T1000 (cell line): ENCODE data around the gene BICD1.

ENCODE experiments used
- DNase-seq: peaks from one replicate; lab custom pipeline; 2025; ENCODE audit warnings: mixed read lengths; lab: John Stamatoyannopoulos, UW

The BICD1 gene

DNA sequence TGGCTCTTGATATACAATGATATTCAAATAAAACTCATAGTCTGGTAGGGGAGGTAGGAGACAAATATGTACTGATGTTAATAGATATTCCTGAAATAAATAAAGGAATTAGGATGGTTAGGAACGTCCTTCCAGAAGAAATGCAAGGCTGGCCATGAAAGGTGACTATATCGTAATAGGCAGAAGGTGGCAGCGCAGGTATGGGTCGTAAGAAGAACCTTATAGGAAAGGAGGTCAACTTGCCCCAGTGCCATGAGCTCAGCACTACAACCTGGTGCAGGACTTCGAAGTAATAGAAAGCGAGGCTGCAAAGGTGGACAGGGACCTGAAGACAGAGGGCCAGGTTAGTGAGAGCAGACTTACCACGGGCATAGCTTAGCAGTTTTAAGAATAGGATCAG, 237.4 kb downstream of the BICD1 start:
- DNase-seq, result no peak

DNA sequence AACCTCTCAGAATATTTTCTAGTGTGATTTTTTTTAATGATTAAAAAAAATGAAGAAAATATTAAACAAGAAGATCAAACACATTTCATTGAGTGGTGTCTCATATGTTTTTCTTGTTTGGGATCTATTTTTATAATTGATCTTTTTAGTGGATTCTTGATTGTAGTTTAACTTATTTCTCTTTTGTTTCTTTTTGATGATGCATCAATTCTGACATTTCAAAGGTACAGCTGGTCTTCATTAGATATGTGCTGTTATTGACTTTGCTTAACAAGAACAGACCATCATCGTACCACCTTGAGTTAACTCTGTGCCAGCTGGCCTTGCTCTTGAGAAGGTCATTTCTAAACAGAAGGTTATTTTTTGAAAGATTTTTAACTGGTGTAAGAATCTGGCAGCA, 246.9 kb downstream of the BICD1 start:
- DNase-seq, result no peak

DNA sequence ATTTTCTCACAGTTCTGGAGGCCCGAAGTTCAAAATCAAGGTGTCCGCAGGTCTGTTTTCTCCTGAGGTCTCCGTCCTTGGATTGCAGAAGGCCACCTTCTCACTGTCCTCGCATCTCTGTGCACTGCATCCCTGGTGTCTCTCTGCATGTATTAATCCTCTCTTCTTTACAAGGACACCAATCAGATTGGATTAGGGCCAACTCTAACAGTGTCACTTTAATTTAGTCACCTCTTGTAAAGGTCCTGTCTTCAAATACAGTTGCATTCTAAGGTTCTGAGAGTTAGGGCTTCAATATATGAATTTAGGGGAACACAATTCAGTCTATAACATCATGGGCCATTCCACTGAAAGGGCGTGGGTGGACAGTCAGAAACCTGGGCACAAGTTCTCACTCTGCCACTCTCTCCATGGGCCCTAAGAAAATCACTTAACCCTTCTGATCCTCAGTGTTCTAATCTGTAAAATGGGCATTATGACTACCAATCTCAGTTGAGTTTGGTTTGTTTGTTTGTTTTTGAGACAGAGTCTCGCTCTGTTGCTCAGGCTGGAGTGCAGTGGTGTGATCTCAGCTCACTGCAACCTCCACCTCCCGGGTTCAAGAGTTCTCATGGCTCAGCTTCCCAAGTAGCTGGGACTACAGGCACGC, 251.1 kb downstream of the BICD1 start:
- DNase-seq, result no peak

DNA sequence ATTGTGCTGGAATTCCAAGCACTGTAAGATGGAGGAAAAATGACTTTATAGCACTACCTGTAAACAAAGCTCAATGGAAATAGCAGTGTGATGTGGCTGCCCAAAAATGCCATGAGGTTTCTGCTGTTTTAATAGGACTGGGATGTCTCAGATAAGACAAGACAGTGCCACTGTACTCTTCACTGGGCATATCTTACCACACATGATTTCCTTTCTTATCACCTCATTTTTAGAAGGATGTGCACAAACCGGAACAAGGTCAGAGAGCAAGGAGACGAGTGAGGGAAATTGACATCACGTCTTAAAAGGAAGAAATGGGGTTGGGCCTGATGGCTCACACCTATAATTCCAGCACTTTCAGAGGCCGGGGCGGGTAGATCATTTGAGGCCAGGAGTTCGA, 254.3 kb downstream of the BICD1 start:
- no peak for DNase-seq

DNA sequence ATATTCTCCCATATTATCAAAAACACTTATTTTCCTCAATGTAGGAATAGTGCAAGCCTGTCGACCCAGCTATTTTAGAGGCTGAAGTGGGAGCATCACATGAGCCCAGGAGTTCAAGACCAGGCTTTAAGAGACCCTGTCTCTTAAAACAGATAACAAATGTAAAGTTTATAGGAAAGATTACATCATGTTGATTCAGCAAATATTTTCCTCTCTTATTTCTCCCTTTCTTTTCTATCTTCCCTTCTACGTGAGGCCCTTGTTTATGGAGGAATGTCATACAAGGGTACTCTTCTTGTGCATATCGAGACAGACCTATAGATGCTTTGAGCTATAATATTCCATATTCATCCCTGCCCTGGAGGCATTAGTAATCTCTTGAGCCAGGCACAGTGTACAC, 256.2 kb downstream of the BICD1 start:
- no peak for DNase-seq

DNA sequence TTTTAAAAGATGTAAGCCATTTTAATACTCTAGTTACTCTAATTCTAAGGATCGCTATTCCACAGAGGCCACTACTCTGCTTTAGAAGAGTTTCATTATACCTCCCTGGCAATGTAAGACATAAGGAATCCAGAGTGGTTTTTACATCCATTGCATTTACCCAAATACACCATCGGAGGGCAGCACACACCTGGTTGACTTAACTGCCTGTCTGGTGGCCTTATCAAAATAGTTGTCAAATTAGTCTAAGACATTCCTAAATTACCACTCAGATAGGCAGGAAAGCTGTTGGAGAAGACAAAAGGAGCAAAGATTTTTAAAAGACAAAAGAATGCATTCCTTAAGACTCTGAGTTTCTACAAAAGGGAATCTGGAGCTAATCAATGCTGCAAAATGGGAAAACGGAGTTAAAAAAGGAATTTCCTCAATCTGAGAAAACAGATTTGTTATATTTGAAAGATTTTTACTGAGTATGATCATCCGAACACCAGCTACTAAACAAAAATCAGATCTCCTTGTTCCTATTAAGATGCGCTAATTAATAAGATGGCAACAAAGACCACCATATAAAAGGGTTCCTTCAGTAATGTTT, 258.9 kb downstream of the BICD1 start:
- peak; percentile 5 for DNase-seq

DNA sequence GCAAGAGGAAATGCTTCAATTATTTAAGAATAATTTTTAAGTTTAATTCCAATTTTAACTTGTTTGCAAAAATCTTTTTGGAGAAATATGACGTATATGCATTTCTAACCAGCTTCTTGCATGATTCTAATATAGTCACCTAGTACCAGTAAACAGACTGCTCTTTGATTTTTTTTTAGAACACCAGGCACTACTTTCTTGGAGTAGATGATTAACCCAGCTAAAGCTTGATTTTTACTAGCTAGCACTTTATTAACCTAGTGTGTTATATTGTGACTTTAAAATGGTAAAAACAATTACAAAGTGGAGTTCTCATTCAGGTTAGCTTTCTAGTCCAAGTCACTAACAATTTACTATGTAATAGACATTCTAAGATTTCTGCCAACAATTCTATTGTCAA, 260.1 kb downstream of the BICD1 start:
- DNase-seq, result no peak

DNA sequence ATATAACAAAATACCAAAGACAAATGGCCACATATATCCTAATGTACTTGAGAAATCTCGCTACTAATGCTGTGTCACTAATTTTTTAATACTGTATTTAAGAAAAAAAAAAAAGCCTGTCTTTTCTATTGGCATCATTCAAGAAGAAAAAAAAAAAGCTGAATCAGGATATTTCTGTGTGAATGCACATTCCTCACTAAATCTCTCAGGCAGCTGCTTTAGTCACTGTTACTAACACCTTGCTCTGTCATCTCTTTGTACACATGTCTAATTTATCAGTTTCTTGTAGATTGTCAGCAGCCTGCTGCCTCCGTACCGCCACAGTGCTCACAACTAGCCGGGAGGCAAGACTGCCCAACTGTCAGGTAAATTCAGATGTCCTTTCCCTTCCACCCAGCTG, 260.7 kb downstream of the BICD1 start:
- no peak for DNase-seq

DNA sequence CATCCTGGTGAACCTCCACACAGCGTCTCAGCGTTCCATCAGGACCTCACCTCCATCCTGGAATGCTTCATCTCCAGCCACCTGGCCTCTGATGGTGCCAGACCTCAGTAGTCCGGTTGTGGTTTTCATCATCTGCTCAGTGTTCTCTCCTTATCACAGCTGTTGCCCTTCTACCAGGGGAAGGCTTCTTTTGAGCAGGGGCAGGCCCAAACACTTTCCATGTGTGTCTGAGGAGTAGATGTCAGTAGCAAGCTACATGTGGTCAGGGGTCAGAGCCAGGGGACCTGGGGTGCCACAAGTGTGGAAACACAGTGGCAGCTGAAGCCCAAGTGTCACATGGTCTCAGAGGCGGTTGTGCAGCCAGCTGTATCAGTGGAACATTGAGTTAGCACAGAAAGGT, 262.6 kb downstream of the BICD1 start:
- no peak for DNase-seq

DNA sequence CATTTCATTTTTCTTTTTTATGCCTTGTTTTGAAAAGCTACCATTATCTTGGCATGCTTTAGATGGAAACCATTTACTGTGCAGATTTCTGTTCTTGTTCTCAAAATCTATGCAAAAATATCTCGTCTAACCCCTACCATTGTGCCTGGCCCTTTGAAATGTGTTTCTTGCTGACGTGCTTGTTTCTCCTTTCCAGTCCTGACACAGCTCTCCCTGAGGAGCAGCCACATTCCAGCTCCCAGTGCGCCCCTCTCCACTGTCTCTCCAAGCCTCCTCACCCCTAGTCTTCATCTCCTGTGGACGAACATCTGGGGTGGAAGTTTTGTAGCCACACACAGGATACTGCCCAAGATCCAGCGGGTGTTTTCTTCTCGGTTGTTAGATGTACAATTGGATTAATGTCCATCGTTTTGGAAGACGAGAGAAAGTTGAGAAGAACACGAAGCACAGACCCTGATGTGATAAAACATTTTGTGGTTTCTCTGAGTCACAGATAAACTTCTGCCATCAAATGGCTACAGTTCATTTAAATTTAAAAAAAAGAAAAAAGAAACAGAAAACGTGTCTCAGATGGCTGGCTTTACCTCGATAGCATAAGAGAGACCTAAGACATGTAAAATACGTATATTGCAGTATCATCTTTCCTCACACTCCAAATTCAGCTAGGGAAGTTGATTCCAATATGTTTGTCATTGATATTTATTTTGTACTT, 270.9 kb downstream of the BICD1 start:
- no peak for DNase-seq

DNA sequence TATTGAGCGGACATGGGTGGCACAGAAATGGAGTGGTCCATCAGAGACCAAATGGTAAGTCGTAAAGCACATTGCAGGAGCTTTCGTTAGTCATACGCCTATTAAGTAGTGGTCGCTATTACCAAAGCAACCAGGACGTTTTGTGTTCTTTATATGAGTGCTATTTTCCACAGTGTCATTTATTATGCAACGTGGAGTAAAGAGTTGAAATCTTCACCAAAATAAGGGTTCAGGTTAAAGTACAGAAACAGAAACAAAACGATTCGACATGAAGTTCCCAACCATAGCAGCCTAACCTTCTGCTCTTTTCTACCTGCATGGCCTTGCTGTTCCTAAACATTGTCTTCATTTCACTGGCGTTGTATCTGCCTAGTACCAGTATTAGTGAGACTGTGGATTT, 272.6 kb downstream of the BICD1 start:
- DNase-seq, result no peak

DNA sequence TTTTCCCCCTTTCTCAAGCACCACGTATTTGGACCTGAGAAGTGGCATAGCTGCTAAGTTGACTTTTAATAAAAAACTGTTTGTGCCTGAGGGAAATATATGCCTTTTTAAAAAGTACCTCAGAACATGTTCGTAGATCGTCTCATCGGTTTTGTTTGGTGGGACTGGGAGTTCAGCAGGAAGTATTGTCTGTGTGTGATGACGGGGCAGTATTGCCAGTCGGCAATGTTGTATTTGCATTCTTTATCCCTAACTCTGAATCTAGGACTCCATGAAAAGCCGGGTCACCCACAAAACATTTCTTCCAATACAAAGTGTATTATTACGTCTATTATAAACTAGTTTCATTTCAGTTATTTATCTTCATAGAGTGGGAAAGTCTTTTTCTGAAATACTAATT, 273.0 kb downstream of the BICD1 start:
- no peak for DNase-seq

DNA sequence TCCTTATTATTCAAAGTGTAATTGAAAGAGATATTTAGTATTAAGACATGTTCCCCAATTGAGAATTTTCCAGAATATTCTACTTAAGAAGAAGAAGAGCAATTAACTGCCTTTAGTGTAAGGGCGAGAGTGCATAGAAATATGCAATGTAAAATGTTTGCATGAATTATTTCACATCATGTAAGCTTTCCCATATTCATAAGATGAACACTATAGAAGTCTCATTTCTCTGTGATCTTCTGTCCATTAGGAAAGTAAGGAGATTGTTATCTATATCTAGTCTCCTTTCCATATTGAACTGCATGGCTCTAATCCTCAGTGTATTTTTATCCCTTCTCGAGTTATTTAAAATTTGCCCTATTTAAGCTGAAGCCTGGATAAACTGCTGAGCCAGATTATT, 275.6 kb downstream of the BICD1 start:
- DNase-seq, result no peak

DNA sequence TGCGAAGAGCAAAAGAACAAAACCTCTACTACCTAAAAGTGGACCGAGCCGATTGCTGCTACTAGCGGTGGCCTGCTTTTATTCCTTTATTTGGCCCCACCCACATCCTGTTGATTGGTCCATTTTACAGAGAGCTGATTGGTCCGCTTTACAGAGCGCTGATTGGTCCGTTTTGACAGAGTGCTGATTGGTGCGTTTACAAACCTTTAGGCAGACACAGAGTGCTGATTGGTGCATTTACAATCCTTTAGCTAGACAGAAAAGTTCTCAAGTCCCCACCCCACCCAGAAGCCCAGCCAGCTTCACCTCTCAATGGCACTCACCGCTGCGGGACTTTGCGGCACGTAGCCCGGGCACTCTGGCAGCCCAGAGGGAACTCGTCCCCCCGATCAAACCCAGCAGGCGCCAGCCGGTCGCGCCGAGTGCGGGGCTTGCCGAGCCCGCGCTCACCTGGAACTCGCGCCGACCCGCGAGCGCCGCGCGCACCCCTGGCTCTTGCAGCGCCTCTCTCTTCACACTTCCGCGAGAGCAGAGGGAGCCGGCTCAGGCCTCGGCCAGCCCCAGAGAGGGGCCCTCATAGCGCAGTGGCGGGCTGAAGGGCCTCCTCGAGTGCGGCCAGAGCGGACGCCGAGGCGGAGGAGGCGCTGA, 284.0 kb downstream of the BICD1 start:
- no peak for DNase-seq

DNA sequence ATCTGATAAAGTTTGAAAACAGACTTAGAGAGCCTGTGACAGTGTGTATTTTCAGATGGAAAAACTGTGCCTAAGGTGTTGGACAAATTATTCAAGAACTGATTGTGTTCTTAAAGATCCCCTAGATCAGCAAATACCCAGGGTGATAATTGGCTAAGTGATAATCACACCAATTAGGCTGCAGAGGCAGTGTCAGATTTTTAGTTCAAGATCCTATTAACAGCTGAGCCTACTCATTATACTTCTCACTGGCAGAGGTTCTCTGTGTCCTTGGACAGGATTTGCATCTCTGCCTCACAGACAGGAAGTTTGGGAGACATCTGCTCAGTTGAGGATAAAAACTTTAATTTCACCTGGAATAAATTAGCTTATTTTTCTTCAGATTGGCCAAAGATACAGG, 288.4 kb downstream of the BICD1 start:
- no peak for DNase-seq

DNA sequence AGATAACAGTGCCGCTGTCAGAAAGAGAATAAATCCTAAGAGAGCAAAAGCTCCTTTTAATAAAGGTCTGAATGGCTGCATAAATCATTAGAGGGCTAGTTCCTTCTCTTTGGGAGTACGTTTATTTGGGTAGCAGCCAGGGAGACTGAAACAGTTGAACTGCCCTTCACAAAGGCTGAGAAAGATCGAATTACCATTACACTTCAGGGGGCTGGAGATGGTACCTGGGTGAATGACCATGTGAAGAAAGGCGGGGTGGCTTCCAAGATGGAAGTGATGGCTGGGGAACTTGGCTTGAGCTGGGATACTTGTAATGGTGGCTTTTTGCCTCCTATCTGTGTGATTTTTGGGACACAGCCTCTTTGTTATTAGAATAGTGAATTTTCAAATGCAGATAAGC, 291.0 kb downstream of the BICD1 start:
- no peak for DNase-seq

DNA sequence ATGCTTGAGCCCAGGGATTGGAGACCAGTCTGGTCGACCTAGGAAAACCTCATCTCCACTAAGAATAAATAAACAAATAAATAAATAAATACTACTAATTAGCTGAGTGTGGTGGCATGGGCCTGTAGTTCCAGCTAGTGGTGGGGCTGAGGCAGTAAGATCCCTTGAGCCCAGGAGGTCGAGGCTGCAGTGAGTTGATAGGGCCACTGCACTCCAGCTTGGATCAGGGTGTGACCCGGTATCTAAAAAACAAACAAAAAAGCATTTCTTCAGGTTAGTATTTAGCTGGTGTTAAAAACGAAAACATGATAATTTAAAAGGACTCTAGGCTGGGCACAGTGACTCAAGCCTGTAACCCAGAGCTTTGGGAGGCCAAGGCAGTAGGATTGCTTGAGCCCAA, 291.5 kb downstream of the BICD1 start:
- no peak for DNase-seq

DNA sequence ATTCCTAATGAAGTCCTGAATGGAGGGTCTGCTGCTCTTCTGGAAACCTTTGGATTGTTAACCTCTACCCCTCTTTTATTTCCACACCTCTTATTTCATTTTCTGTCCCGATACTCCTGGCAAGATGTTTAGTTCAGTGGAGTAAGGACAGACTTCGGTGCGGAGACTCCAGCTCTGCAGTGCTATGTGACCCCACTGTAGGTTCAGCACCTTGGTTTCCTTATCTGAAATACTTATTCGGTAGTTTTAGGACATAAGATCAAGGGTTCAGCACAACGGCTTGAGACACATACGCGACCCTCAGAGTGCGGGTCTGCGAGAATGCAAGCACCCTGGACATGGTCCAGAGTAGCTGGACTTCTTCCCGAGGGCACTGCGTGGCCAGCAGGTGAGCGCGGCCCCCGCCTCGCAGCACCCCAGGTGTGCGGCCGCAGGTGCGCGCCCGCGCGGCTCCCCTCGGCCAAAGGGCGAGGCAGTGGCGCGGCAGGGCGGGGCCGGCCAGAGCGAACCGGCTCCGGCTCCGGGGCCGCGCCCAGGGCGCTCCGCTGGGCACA, 292.2 kb downstream of the BICD1 start:
- DNase-seq, result no peak

DNA sequence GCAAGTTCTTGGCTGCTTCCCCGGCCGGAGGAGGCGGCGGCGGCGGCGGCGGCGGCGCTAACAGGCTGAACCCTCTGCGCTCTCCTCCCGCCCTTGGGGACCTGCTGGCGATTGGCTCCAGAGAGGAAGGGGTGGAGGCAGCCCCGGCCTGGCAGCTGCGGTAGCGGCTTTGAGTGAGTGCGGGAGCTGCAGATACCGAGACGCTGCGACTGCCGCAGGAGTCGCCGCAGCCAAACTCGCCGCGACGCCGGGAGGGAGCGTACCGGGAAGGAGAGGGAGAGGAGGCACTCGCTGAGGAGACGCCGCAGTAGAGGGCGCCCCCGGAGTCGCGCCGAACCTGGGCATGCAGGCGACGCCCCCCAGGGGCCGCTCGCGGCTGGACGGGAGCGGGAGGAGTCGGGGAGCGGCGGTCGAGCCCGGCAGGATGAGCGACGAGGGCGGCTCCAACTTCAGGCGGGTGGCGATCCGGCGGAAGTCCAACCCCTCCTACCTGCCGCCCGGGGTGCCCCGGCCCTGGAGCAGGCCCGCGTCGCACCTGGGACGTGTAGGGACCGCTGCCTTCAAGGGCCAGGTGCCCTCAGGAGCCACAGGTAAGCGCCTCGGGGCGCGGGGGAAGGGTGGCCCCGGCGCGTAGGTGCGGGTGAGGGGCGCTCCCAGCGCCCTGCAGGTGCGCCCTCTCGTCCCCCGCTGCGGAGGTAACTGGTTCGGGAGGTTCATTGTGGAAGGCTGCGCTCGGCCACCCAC, 292.9 kb downstream of the BICD1 start, which contains the start of gene FGD4:
Gene FGD4 (plus strand): TSS at position 189 of the 744 bp plus-strand sequence.
- DNase-seq, result peak; percentile 72

DNA sequence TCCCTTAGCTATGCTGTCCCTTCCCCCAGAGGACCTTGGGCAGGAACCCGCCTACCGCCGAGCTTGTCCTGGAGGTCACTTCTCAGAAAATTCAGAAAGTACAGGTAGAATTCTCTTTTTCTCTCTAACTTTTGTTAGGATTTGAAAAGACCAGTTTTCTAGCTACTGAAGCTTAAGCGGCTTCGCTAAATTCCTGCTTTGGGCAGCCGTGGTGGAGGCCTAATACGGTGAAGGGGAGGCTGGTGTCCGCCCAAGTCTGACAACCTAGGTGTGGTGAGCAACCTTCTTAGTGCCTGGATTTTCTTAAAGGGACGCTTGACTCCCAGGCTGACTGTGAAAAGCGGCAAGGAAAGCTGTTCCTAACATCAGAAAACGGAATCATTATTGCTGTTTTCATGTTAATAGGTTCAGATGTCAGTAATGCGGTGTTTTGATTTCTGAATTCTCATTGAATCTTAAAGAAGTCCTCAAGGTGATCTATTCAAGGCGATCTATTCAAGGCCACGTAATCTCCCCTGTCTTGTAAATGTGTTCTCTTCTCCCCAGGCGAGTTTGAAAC, 293.5 kb downstream of the BICD1 start:
- DNase-seq, result no peak

DNA sequence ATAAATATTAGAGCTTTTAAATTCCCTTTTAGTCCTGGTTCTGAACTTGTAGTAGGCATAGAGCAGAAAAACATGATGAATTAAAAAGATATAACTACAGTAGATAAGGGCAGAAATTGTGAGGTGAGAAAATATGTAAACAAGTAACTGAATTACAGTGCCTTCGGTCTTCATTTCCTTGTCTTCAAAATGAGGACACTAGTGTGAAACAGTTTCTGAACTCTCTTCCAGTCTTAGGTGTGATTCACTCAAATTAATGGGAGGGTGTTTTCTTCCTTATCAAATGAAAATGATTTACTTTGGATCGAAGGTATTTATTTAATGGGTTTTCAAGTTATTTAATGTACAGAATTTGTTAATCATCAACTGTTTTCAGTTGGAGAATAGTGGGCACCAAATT, 294.2 kb downstream of the BICD1 start:
- no peak for DNase-seq

DNA sequence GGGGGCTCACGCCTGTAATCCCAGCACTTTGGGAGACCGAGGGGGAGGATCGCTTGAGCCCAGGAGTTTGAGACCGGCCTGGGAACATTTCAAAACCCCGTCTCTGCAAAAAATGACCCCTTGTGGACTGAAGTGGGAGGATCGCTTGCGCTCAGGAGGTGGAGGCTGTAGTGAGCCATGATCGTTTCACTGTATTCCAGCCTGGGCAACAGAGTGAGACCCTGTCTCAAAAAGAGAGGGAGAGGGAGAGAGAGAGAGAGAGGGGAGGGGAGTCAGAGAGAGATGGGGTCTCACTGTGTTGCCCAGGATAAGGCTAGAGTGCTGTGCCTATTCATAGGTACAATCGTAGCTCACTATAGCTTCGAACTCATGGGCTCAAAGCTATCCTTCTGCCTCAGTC, 295.5 kb downstream of the BICD1 start:
- DNase-seq, result no peak
